Heart left ventricle (tissue), 13 donors: Measurements from ENCODE around the gene LIME1.

ENCODE experiments used
- POLR2A ChIP-seq, 2 donors: fragments of 450-650 bp; IDR thresholded peaks; one replicate each; pipeline ENCODE4 v1.6.1; 2017; ENCODE audit warnings: antibody characterized with exemption in 2 of 2, mild to moderate bottlenecking in 2 of 2, moderate library complexity in 2 of 2
- TF ChIP-seq, protein P1 (sequence below), 12 donors: fragments of 200-600 bp; sonication (generic) in 4 of 12; IDR thresholded peaks; one replicate each; pipeline versions ENCODE4 v1.5.0 to v1.8.0; 2018 to 2022; ENCODE audit warnings: antibody characterized with exemption in 12 of 12, mild to moderate bottlenecking in 5 of 12
- donor health status: ischemic (EF 13 %, LVEDD 7.1; RV severe dilation, severe dysfunction).
- donor health status: DM: no; HTN: yes; CAD: no.
- donor health status: DM: no; HTN: no; CAD: no.
- donor health status: ischemic (EF 25% LVEDD 6.9; RV normal size, moderate dysfunction).
- donor health status: ischemic (EF 25% LVEDD 5.7; RV mildly dilated, moderate dysfunction).
- donor health status: ischemic (EF 35%, LVEDD 5.7; RV mildly dilated, moderate dysfunction).
- donor health status: nonischemic (EF 11% LVEDD 7.7; RV severe dilation, severe dysfunction).
- donor health status: DM: yes; HTN: yes; CAD: no.
- donor health status: PGD.
- donor health status: ischemic (EF 29% LVEDD 5.4; RV normal size, mild dysfunction).
- donor health status: nonischemic (EF 23%, LVEDD 6.1; RV moderate dilation, normal function).

DNA sequence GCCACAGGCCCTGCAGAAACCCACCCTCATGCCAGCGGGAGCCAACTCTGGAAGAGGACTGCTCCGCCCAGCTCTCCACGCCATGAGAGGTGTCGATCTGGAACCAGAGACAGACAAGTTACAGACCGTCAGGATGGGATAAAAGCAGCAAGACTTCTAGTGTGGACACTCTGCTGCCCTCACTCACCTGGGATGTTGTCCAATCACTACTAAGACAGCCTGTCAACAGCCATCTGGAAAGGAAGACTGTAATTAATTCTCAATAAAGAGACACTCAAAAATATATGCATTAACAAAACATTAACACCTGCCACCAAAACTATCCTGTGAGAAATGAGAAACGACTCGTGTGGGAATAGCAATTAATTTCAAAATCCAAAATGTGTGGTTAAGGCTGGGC lies 31.4 kb downstream of the LIME1 start:
- no peak for TF ChIP-seq POLR2A (IDR thresholded peaks at IDR 0.05)
- TF ChIP-seq, protein P1, sequence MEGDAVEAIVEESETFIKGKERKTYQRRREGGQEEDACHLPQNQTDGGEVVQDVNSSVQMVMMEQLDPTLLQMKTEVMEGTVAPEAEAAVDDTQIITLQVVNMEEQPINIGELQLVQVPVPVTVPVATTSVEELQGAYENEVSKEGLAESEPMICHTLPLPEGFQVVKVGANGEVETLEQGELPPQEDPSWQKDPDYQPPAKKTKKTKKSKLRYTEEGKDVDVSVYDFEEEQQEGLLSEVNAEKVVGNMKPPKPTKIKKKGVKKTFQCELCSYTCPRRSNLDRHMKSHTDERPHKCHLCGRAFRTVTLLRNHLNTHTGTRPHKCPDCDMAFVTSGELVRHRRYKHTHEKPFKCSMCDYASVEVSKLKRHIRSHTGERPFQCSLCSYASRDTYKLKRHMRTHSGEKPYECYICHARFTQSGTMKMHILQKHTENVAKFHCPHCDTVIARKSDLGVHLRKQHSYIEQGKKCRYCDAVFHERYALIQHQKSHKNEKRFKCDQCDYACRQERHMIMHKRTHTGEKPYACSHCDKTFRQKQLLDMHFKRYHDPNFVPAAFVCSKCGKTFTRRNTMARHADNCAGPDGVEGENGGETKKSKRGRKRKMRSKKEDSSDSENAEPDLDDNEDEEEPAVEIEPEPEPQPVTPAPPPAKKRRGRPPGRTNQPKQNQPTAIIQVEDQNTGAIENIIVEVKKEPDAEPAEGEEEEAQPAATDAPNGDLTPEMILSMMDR (IDR thresholded peaks at IDR 0.05), result no peak
